Large intestine (tissue), 3 donors: ENCODE data around the gene HAUS2. TPM values are rescaled to one million over a fixed set of nuclear protein-coding genes. Genes with fewer than 3 reads are reported as not detected.

ENCODE experiments used
- DNase-seq, 2 donors: peaks; one replicate each; pipeline versions ENCODE4 v3.0.0 to v3.0.0-alpha.2; 2013
- H3K27ac ChIP-seq: one replicate; pipeline ENCODE4 v1.5.1; 2013; ENCODE audit warnings: low read length
- H3K27me3 ChIP-seq: 2 replicates; pipeline ENCODE4 v1.6.1; 2013; ENCODE audit warnings: low read length; ENCODE audit not compliant: control insufficient read depth, insufficient read depth
- H3K36me3 ChIP-seq: 2 replicates; pipeline ENCODE4 v1.6.1; 2013; ENCODE audit warnings: low read length; ENCODE audit not compliant: control insufficient read depth, insufficient read depth
- H3K4me1 ChIP-seq: one replicate; pipeline ENCODE4 v1.6.1; 2013; ENCODE audit warnings: low read length; ENCODE audit not compliant: control insufficient read depth, insufficient read depth
- H3K4me3 ChIP-seq: one replicate; pipeline ENCODE4 v1.5.1; 2013; ENCODE audit warnings: low read length
- H3K9me3 ChIP-seq: one replicate; pipeline ENCODE4 v1.6.1; 2013; ENCODE audit warnings: mild to moderate bottlenecking, low read depth, low read length, moderate library complexity; ENCODE audit not compliant: control insufficient read depth
- WGBS: methylation state at CpG from one replicate; pipeline ENCODE4 v1.1.5; 2013; ENCODE audit warnings: low lambda C conversion rate; ENCODE audit not compliant: insufficient coverage; 5-methylcytosine and 5-hydroxymethylcytosine counted together
- polyA plus RNA-seq: library from polyadenylated mRNA; unstranded; fragments of 120-200 nt; gene quantifications from one replicate; pipeline ENCODE4 v1.2.1, GENCODE V29; 2013

HAUS2 gene
- polyA plus RNA-seq, 1 donor: 16.5 TPM

DNA sequence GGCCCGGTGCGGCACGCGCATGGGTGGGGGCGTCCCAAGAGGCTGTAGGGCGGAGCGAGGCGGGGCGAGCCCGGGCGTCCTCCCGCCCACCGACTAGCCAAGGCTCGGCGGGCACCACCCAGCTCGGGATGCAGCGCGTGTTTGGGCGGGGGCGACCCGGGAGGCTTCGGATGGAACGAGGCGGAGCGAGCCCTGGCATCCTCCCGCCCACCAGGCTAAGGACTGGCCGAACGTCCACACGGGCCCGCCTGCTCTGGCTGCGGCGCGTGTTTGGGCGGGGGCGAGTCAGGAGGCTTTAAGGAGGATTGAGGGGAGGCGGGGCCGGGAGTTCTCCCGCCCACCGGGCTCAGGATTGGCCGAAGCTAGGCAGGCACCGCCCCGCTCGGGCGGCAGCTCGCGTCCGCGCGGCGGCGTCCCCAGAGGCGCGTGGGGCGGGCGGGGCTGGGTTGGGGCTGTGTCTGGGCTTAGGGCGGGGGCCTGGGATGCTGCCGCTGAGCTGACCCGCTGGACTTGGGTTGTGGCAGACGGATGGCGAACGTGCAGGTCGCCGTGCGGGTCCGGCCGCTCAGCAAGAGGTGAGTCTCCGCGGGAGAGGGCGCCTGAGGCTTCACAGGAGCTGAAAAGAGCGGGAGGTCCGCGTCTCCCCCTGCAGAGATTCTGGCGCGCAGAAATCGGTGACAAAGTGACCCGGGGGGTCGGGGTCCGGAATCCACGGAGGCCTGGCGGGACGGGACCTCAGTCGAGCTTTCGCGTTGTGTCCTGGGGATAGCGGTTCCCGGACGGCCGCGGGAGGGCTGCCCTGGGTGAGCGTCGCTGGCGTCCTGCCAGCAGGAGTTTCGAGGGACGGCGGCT, 26.8 kb downstream of the HAUS2 start, which contains the start of gene STARD9:
Gene STARD9, plus strand, starts transcription at position 419 of the 852 bp plus-strand sequence. Its CDS starts 110 bp downstream, at position 529.
- H3K9me3 ChIP-seq: no peaks in the 10 kb centered on the region
- peaks cover 13% of the 10 kb centered on the region for H3K4me1 ChIP-seq
- H3K36me3 ChIP-seq: no peaks in the 10 kb centered on the region
- DNase-seq: peak; percentile 98 to 99
- H3K4me3 ChIP-seq: peak within 1 kb of the TSS; percentile 79
- H3K27ac ChIP-seq: peak within 1 kb of the TSS; percentile 65
- peaks cover 25% of the 10 kb centered on the region for H3K27me3 ChIP-seq
- WGBS: no CpG with 5 or more reads among the region's 95 CpGs

DNA sequence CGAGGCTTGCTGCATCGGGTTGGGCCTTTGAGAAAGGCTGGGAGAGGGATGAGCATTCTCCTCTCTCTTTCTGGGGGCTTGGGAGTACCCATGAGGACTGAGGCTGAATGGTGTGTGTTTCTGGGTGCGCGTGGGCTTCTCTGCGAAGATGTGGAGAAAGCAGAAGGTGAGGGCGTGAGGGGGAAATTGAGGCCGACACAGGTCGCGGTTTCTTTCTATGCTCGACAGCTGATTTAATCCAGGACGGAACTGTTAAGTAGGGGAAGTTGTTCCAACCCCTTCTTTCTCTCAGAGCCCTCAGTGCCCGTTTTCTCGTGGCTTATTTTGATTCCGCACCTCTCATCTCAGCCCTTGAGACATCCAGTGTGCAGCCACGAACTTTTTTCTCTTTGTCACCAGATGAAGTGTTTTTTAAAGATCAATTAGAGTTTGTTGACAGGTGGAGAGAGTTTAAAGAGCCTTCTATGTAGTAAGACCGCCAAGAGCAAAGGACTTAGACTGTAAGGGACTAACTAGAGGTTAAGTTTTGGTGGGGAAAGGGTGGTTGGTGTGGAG, 27.5 kb downstream of the HAUS2 start:
- WGBS: 20% methylated on average over 3 of the region's 16 CpGs
- Histone ChIP-seq H3K9me3 (no peaks in the 10 kb centered on the region), H3K4me3 (peak overlapping the region; percentile 79), H3K27ac (peak overlapping the region; percentile 56), H3K4me1 (peaks cover 13% of the 10 kb centered on the region), H3K27me3 (peaks cover 28% of the 10 kb centered on the region), H3K36me3 (no peaks in the 10 kb centered on the region)
- no peak for DNase-seq

DNA sequence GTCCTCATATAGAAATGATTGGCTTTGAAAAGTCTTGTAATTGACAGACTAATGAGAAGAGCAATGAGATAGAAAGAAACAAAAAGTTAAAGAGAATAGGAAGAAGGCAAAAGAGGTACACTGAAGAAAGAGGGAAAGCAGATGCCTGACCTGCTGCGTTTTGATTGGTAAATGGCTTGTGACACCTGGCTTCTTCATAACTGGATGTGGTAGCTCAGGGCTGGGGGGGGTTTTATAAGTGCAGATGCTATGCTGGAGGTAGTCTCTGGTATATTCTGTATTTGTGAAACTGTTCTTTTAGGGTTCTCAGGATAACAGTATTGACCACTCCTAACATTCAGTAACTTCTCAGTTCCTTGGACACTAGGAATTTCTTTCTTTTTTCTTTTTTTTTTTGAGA, 28.1 kb downstream of the HAUS2 start:
- Histone ChIP-seq H3K4me1 (peaks cover 16% of the 10 kb centered on the region), H3K27me3 (peaks cover 31% of the 10 kb centered on the region), H3K27ac (no peak overlapping the region), H3K36me3 (no peaks in the 10 kb centered on the region), H3K4me3 (no peak overlapping the region), H3K9me3 (no peaks in the 10 kb centered on the region)
- DNase-seq: no peak
- 100% methylated on average over 1 of the region's 1 CpG for WGBS

DNA sequence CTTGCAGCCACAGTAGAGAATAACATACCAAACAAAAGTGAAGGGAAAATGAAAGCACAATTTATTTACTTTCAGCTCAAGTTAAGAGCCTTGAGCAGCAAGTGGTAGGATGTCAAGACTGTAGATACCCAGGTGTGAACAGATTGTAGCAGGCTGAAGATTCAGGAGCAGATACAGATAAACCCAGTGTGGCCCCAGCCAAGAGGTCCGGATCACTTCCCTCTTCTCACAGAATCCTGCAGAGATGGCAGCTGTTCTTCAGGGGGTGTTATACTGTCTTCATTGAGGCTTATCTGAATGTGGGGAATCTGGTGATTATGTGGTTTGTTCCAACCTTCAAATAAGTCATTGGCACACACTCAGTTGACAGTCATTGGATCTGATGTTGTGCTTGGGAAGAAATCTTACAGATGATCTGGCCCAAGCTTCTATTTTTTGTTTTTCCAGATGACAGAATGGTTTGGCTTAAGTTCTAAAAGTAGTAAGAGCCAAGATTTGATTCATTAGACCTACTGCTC, 28.9 kb downstream of the HAUS2 start:
- DNase-seq: no peak
- H3K27me3 ChIP-seq: peaks cover 34% of the 10 kb centered on the region
- no CpG with 5 or more reads among the region's 1 CpG for WGBS
- H3K27ac ChIP-seq: no peak overlapping the region
- H3K9me3 ChIP-seq: no peaks in the 10 kb centered on the region
- H3K36me3 ChIP-seq: no peaks in the 10 kb centered on the region
- H3K4me1 ChIP-seq: peaks cover 18% of the 10 kb centered on the region
- H3K4me3 ChIP-seq: no peak overlapping the region

DNA sequence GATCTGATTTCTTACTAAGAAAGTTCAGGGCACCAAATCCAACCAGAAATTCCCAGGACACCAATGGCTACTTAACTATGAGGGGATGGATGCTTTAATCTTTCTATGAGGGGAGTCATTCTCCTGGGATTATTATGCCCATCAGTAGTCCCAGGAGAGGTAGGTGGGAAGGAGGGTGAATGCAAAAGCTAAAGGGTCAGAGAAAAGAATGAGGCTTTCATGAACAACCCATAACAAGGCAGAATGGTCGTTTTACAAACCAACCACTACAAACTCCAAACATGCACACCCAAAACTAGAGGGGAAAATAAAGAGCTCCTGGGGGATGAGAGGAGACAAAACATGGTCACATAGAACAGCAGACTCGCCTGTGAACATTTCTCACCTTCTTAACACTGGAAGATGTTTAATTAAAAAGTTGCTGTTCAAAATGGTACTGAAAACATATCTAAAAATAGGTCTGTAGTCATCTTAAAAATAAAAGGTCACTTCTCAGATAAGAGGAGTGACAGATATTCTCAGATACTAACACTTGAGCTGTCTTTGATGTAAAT, 30.4 kb downstream of the HAUS2 start:
- peaks cover 34% of the 10 kb centered on the region for H3K27me3 ChIP-seq
- no CpG with 5 or more reads among the region's 2 CpGs for WGBS
- no peak for DNase-seq
- no peaks in the 10 kb centered on the region for H3K36me3 ChIP-seq
- no peak overlapping the region for H3K4me3 ChIP-seq
- peaks cover 18% of the 10 kb centered on the region for H3K4me1 ChIP-seq
- no peaks in the 10 kb centered on the region for H3K9me3 ChIP-seq
- no peak overlapping the region for H3K27ac ChIP-seq

DNA sequence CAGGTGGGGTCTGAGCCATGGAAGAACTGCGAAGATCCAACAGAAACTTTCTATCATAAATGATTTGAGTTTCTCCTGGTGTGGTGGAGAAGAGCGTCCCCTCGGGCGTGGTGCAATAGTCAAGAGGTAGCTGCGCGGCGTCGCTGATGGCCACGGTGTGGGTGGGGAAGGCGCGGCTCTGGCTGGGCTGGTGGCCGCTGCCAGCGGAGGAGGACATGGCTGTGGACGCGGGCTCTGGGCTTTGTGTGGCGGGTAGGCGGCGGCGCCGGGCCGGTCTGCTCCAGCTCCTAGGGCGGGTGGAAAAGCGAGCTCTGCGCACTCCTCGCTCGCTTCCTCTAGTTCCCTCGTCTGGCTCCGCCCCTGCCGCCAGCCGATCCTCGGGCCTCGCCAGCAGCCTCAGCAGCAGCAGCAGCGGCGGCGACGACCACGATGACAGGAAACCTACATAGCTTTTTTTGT, 32.7 kb downstream of the HAUS2 start:
- DNase-seq: peak; percentile 67 to 86
- Histone ChIP-seq H3K36me3 (peaks cover 2% of the 10 kb centered on the region), H3K4me3 (peak overlapping the region; percentile 40), H3K4me1 (peaks cover 5% of the 10 kb centered on the region), H3K9me3 (no peaks in the 10 kb centered on the region), H3K27me3 (peaks cover 26% of the 10 kb centered on the region), H3K27ac (peak overlapping the region; percentile 43)
- no CpG with 5 or more reads among the region's 37 CpGs for WGBS

DNA sequence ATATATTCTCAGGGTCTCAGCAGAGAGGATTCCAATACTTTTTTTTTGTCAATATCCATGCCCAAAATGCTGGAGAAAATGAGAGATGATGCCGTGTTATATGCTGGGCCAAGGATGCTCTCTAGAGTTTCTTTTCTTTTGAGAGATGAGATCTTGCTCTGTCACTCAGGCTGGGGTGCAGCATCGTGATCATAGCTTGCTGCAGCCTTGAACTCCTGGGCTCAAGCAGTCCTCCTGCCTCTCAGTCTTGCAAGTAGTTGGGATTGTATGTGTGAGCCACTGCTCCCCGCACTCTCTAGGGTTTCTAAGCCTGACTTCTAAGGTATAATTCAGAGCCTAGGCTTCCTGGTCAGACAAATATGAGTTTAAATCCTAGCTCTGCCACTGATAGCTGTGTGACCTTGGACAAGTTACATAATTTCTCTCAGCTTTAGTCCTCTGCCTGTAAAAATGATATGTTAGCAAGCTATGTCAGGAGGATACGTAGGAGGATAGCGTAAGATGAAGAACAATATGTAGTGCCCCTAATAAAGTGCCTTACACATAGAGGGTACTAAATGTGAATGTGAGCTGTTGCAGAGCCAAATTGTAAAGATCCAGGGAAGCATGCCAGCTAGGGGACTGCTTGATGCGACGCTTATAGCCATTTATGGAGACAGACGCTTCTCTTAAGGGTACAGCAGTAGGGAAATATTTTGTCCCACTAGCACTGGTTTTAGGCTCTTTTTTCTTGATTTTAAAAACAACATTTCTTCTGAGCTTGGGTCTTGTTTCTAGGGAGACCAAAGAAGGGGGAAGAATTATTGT, 34.1 kb downstream of the HAUS2 start:
- 100% methylated on average over 1 of the region's 8 CpGs for WGBS
- Histone ChIP-seq H3K27ac (peak overlapping the region; percentile 21), H3K4me1 (peaks cover 5% of the 10 kb centered on the region)

DNA sequence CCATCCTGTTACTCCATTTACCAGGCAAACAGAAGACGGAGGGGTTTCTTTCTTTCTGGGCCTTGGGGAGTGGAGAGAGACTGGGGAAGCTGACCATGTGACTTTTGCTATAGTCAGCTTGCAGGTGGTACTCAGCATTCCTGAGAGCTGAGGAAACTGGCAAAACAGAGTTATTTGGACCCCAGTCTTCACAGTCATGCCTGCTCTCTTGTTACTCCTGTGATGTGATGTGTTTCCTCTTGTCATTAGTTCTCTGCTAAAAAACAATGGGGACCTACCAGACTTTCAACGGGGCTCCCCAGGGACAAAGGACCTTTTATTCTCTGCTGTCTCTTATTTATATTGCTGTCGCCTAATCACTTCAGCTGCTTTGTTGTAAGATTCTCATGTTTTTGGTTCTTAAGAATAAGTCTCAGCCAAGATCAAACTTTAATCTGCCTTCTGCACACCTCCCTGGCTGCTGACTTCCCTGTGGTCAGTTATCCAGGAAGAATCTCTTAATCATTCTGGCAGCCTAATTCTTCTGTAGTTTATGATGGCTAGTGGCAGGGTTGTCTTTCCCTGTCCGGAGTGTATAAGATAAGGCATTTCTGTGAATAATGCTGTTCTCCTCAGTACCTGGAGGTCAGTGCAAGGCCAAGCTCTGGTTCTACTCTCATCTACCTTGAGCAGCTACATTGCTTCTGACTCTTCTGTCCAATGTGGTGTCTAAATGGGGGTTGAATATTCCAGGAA, 35.6 kb downstream of the HAUS2 start:
- WGBS: no CpG with 5 or more reads among the region's 4 CpGs
- Histone ChIP-seq H3K36me3 (peaks cover 2% of the 10 kb centered on the region), H3K4me1 (peaks cover 5% of the 10 kb centered on the region), H3K27me3 (peaks cover 14% of the 10 kb centered on the region), H3K27ac (peak overlapping the region; percentile 4), H3K9me3 (no peaks in the 10 kb centered on the region), H3K4me3 (no peak overlapping the region)
- DNase-seq: no peak

More for the DNA sequence above, 34.1 kb downstream of the HAUS2 start:
- Histone ChIP-seq H3K27me3 (peaks cover 18% of the 10 kb centered on the region), H3K36me3 (peaks cover 2% of the 10 kb centered on the region), H3K4me3 (no peak overlapping the region), H3K9me3 (no peaks in the 10 kb centered on the region)
- DNase-seq: no peak

DNA sequence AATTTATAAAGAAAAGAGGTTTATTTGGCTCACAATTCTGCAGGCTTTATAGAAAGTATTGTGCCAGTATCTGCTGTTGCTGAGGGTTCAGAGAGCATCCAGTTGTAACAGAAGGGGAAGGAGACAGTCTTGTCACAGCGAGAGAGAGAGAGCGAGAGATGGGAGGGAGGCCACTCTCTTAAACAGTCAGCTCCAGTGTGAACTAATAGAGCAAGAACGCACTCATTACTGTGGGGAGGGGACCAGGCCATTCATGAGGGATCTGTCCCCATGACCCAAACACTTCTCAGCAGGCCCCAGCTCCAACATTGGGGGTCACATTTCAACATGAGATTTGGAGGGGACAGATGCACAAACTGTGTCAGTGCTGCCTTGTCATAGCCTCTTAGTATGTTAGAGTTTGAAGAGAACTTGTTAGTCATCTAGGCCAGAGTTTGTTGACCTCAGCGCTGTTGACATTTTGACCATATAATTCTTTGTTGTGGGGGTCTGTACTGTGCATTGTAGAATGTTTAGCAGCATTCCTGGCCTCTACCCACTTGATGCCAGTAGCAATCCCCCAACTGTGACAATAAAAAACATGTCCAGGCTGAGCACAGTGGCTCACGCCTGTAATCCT, 42.1 kb downstream of the HAUS2 start:
- H3K27me3 ChIP-seq: no peaks in the 10 kb centered on the region
- no peaks in the 10 kb centered on the region for H3K9me3 ChIP-seq
- H3K27ac ChIP-seq: no peak overlapping the region
- H3K4me3 ChIP-seq: no peak overlapping the region
- no peak for DNase-seq
- H3K36me3 ChIP-seq: peaks cover 2% of the 10 kb centered on the region
- peaks cover 2% of the 10 kb centered on the region for H3K4me1 ChIP-seq
- WGBS: no CpG with 5 or more reads among the region's 5 CpGs
